NCI-H69 (cell line): Measurements from ENCODE around the gene FLII.
"Not testable (repeated sequence)": the region's sequence is repeated elsewhere in the genome, so short reads cannot be mapped to it uniquely, and the experiment has no call there.

Source experiments
- DNase-seq: peaks from one replicate; lab custom pipeline; 2025; lab: John Stamatoyannopoulos, UW

Gene FLII

DNA sequence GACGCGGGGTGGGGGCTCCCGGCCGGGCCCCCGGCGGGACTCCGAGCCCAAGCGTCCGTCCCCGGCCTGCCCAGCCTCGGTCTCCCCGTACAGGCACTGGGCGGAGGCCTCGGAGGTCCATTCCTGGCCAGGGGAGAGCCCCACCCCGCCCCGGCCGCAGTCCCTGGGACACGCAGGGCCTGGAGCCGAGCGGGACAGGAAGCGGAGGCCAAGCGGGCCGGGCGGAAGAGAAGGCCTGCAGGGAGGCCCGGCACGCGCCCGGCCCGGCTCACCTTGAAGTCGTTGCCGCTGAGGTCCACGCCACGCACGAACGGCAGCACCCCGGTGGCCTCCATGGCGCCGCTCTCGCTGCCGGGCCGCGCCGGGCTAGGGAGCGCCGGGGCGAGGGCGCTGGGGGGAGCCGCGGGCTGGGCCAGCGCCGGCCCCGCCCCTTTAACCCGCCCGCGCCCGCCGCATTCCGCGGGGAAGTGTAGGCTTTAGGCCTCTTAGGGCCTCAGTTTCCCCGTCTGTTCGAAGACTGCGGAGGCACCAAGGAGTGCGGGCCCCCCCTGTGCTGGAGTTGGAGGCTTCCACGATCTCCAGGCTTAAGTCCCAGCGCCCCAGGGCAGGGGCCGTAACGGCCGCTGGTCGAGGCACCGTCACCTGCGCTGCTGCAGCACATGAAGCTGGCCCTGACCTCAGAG is at the start of gene FLII:
Gene FLII, minus strand, starts transcription at position 383 of the 683 bp plus-strand sequence. Its CDS starts 48 bp downstream, at position 335.
- peak; percentile 47 for DNase-seq

DNA sequence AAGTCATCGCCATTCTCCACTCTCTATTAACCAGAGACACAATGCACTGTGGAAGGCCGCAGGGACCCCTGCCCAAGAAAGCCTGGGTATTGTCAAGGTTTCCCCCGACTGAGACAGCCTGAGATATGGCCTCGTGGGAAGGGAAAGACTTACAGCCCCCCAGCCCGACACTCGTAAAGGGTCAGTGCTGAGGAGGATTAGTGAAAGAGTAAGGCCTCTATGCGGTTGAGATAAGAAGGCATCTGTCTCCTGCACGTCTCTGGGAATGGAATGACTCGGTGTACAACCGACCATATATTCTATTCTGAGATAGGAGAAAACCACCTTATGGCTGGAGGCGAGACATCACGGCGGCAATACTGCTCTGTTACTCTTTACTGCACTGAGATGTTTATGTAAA is 44.7 kb upstream of the FLII start:
- not testable (repeated sequence) for DNase-seq

DNA sequence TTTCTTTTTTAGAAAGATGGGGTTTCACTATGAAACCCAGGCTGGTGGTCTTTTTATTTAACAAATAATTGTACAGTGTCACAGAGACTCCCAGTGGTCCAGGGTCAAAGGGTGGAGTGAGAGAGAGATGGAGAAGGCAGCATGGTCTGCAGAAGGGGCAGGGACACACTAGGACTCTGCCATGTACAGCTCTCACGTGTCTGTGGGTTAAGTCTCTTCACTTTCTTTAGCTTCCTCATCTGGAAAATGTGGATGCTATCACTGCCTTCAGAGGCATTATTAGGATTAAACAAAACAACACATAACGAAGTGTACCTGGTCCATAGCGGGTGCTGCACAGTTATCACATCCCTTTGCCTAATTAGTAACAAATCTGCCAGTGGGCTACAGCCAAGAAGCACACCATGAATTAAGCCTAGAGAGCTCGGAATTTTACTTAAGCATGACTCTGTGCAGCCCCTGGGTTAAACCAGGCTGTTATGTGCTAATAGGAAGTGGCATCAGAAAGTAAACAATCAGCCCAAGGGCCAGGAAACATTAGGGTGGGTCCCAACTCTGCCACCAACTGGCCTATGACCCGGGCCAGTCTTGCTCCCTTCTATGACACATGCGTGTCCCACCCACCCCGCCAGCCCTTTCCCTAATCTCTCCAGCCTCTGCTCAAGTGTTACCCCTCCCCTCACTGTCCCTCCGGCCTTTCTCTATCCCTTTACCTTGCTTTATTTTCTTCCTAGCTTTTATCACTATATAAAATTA is 42.4 kb upstream of the FLII start:
- no peak for DNase-seq

DNA sequence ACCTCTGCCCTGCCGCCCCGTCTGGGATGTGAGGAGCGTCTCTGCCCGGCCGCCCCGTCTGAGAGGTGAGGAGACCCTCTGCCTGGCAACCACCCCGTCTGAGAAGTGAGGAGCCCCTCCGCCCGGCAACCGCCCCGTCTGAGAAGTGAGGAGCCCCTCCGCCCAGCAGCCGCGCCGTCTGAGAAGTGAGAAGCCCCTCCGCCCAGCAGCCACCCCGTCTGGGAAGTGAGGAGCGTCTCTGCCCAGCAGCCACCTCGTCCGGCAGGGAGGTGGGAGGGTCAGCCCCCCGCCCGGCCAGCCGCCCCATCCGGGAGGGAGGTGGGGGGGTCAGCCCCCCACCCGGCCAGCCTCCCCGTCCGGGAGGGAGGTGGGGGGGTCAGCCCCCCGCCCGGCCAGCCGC is 39.5 kb upstream of the FLII start:
- not testable (repeated sequence) for DNase-seq

DNA sequence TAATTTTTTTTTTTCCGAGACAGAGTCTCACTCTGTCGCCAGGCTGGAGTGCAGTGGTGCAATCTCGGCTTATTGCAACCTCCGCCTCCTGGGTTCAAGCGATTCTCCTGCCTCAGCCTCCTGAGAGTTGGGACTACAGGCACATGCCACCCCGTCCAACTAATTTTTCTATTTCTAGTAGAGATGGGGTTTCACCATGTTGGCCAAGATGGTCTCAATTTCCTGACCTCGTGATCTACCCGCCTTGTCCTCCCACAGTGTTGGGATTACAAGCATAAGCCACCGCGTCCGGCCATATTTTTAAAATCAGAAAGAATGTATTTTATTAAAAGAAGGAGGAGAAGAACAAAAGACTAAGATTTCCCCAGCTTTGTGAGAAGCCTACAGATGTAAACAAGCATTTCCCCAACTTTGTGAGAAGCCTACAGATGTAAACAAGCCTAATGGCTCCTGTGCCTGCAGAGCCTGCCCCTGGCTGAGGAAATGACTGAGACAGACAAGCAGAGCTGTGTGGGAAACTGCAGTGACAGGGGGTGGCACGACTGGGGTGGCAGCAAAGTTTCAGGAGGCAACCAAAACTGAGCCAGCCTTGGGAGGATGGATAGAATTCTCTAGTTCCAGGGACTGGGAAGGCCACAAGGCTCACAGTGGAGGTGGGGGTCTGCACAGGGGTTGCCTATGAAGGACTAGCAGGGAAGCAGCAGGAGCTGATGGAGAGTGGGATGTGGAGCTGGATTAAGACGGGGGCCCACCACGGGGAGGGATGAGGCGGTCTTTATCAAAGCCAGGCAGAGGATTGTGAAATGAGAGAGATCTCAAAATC is 33.4 kb upstream of the FLII start:
- no peak for DNase-seq

DNA sequence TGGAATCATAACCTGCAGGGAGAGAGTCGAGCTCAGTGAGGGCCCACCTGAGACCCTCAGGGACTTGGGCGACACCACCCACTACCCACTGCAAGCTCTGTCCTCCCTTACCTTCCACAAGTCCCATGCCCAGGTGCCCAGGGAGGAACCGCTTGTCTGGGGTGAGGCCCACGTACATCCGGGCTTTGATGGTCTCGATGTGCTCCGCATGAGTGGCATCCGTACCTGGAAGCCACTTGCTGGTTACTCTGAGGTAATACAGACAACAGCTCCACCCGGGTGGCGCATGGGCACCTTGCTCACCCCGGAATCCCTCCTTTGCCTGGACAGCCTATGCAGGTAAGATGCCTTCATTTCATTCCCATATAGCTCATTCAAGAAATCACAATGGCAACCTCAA is 26.8 kb upstream of the FLII start:
- no peak for DNase-seq

DNA sequence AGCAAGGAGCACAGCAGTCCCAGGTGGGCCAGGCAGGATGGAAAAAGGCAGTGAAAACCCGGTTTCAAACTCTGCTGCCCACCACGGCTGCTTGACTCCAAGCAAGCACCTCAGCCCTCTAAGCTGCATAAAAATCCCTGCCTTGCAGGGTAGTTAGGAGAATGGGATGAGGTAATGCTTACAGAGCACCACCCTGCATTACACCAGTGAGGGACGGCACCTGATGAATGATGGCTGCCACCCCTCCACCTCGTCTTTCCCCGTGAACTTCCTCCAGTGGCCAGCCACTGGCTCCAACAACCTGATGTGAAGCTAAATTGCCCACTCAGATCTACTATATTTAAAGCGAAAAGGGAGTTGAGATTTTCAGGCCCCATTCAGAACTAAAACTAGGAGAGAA is 23.2 kb upstream of the FLII start:
- DNase-seq = no peak

DNA sequence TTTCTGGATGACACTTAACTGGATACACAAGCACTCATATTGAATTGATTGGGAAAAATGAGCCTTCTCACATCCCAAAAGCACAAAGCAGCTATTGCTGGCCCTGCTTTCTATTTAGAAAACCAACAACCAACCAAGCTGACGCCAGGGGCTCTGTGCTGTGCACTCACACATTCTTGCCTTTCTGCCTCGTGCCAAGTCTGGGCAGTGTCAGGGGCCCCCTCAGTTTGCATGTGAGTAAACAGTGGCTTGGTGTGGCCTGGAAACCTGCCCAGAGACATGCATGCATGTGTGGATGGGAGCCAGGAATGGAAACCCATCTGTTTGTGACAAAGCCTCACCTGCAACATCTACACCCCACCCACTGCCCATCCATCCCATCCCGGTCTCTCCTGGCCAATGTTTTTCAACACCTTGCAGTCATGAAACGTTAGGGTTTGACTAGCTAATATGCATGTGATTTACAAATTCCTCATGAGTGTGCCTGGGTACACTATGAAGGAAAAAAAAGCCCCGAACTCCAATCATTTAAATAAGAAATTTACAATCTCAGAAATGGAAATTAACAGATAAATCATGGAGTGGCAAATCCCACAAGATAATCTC is 22.3 kb upstream of the FLII start:
- peak; percentile 3 for DNase-seq

DNA sequence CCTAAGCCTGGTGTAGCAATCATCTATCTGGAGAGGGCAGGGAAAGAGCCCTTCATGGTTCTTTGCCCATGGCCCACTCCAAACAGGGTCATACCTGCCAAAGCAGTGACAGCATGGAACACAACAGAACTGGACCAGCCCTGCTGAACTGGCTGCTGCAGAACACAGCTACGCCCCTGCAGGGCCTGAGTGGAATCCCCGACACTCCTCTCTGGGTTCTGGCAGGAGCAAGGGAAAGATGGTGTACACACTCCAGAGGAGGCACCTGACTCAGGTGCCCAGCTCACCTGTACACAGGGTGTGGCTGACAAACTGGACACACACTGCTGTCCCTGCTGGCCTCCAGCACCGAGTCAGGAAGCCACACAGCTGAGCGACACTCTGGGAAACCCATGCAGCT is 21.7 kb upstream of the FLII start:
- DNase-seq = no peak

DNA sequence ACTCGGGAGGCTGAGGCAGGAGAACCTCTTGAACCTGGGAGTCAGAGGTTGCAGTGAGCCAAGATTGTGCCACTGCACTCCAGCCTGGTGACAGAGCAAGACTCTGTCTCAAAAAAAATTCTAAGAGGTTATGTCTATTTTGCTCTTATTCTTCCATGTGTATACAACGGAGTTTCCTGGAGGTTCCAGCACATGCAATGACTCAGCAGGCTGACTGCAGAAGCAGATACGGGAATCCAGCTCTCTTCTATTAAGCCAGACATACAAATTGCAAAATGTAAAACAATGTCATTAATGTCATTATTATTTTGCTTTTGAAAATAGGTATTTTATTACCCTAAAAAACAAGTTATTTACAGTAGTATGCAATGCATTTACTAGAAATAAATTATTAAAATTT is 20.3 kb upstream of the FLII start:
- DNase-seq = no peak

DNA sequence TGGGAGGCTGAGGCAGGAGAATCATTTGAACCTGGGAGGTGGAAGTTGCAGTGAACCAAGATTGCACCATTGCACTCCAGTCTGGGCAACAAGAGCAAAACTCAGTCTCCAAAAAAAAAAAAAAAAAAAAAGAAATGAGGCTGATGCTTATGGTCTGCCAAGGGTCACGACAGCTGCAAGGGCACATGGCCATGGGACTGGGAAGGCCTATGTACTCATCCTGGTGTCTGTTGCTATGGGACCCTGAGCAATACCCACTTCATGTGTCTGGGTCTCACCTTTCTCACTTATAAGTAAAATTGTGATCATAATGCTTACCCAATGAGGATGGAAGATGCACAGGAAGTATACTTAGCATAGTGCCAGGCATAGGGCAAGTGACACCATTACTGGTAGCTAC is 18.5 kb upstream of the FLII start:
- no peak for DNase-seq

DNA sequence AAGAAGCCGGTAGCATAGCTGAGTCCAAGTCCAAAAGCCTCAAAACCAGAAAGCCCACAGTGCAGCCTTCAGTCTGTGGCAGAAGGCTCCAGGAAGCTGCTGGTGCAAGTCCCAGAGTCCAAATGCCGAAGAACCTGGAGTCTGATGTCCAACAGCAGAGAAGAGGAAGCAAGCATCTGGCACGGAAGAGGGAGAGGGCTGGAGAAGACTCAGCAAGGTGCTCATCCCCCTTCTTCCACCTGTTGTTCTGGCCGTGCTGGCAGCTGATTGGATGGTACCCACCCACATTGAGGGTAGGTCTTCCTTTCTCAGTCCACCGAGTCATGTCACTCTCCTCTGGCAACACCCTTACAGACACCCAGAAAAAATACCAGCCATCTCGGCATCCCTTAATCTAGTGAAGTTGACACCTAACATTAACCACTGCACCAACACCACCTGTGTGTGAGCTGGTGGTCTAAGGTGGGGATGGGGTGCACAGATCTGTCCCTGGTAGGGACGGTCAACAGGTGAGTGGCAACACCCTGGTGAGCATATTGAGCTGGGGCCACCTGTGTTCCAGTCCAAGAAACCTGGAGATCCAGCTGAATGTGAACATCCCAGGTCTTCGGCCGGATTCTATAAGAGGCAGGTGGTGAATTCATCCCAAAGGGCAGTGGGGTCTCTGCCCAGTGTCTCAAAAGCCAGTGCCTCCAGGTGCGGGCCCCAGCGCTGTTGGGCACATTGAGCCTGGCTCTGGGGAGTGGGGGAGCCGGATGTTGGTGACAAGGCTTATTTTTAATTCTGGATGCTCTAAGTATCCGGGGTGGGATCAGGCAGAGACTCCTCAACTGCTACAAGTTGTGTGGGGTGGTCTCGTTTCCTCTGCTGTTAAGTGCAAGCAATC is 11.8 kb upstream of the FLII start:
- no peak for DNase-seq

DNA sequence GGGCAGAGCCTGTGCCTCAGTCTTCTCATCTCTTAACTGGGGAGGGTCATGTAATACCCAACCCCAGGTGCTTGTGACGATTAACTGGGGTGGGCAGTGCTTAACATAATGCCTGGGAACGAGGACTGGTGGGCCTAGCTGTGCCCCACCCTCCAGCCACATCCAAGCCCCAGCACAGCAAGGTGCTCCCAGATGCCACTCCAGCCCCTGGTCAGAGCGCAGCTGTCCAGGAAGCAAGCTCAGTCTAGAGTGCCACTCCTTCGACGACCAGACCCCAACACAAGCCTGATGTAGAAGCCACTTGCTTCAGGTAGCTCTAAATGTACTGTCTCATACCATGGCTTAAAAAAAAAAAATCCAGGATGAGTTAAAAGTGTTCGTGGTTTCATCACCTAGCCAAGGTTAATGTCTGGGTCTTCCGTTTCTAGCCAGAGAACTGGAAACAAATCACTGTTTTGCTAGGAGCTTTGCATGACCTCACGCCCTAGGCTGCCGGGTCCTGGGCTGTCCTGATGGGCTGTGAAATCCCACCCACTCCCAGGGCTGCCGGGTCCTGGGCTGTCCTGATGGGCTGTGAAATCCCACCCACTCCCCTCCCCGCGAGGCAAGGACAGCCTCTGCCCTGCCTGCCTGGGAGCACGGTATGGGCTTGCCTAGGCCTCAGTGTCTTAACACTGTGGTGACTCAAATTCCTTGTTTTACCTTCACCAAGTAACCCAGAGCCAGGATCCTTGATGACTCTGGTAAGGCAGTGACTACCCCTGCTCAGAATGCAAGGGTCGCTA is 9.6 kb upstream of the FLII start:
- no peak for DNase-seq

DNA sequence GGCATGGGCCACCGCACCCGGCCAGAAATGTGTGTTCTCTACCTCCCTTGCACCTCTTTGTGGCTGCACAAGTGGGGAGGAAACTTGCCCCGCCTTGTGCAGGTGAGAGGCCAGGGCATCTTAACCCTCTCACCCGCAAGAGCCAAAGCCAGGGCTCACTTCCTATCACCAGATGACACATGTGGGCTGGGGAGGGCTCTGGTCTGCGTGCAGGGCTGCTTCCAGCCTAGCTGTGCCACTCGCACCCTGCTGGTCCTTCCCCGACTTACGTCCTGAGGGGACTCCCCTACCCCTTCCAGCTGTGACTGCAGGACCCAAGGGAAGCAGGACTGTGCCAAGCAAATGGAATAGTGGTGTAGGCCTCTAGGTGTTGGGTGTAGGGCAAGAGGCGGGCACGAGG is 8.8 kb upstream of the FLII start:
- no peak for DNase-seq

DNA sequence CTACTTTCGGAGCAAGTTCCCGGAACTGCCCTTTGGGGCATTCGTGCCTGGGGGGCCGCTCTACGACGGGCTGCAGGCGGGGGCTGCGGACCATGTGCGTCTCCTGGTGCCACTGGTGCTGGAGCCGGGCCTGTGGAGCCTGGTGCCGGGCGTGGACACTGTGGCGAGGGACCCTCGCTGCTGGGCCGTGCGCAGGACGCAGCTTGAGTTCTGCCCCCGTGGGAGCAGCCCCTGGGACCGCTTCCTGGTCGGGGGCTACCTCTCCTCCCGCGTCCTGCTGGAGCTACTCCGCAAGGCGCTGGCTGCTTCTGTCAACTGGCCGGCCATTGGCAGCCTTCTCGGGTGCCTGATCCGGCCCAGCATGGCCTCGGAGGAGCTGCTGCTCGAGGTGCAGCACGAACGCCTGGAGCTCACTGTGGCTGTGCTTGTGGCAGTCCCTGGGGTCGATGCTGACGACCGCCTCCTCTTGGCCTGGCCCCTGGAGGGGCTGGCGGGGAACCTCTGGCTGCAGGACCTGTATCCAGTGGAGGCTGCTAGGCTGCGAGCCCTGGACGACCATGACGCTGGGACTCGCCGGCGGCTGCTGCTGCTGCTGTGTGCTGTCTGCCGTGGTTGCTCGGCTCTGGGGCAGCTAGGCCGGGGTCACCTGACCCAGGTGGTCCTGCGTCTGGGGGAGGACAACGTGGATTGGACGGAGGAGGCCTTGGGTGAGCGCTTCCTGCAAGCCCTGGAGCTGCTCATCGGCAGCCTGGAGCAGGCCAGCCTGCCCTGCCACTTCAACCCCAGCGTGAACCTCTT is 5.5 kb upstream of the FLII start:
- no peak for DNase-seq

DNA sequence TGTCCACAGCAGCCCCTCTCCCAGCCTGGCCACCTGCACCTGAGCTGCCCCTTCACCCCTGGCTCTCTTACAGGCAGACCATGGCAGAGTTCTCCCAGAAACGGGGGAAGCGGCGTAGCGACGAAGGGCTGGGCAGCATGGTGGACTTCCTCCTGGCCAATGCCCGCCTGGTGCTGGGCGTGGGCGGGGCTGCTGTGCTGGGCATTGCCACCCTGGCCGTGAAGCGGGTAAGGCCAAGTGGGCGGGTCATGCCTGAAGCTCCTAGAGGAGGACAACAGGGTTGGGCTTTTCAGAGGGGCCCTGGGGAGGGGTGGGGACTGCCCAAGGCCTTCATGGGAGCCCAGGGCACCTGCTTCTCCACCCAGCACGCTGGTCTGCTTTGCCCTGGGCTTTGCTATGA is 4.1 kb upstream of the FLII start:
- DNase-seq = no peak

DNA sequence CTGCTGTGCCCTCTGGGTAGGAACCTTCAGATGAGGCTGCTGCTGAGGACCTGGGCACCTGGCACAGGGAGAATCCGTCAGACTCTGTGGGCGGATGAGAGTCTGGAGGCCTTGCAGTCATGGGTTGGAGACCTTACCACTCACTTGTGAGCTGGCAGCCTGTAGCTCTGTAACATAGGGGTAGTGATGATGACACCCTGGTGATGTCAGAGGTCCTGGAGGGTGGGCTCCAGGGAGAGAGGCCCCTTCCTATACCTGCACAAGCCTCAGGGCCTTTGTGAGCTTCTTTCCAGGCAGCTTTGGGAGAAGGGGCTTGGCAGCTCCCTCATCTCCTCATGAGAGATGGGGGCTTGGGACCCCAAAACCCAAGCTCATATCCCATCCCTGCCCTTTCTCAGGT is 3.6 kb upstream of the FLII start:
- no peak for DNase-seq

DNA sequence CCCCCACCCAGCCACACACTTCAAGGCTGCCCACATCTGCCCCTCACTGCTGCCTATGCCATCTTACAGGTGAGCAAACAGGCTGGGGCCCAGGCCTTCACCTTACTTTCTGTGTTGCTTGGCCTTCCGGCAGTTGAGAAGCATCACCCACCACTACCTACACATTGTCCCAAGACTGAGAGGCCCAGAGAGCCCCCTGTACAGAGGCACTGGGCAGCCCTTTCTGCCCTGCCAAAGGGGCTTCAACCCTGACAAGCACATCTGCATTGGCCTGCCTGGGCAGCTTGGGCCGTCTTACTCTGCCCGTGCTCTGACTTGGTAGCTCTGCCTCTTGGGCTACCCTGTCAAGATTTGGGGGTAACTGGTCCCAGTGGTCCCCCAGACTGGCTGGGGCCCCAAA is 3.1 kb upstream of the FLII start:
- no peak for DNase-seq

DNA sequence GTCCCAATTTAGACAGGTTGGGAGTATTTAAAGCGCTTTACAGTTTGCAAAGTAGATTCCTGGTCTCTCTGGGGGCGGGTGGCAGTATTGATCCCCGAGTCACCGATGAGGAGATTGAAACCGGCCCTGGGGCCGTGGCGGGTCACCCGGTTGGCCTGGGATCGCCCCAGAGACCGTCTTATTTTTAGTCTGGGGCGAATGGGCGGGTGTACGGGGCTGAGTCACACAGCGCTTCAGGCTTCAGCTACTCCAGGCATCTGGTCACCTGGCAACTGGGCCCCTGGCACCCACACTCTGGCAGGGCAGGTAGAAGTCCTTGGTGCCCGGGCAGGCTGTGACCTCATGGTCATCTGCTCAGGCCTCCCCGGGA is 2.6 kb upstream of the FLII start:
- DNase-seq = no peak
